ENCODE results near the gene PIKFYVE. TPM values are rescaled to one million over a fixed set of nuclear protein-coding genes. Genes with fewer than 3 reads are reported as not detected.

Gene PIKFYVE
- total and polyA plus RNA-seq, 10 of the 15 experiments (the other 5 are each of a cell fraction or from before 2014, with no cell fraction given) = 5.2 to 41.7 (median 19.6) TPM

- TF ChIP-seq, protein P1, sequence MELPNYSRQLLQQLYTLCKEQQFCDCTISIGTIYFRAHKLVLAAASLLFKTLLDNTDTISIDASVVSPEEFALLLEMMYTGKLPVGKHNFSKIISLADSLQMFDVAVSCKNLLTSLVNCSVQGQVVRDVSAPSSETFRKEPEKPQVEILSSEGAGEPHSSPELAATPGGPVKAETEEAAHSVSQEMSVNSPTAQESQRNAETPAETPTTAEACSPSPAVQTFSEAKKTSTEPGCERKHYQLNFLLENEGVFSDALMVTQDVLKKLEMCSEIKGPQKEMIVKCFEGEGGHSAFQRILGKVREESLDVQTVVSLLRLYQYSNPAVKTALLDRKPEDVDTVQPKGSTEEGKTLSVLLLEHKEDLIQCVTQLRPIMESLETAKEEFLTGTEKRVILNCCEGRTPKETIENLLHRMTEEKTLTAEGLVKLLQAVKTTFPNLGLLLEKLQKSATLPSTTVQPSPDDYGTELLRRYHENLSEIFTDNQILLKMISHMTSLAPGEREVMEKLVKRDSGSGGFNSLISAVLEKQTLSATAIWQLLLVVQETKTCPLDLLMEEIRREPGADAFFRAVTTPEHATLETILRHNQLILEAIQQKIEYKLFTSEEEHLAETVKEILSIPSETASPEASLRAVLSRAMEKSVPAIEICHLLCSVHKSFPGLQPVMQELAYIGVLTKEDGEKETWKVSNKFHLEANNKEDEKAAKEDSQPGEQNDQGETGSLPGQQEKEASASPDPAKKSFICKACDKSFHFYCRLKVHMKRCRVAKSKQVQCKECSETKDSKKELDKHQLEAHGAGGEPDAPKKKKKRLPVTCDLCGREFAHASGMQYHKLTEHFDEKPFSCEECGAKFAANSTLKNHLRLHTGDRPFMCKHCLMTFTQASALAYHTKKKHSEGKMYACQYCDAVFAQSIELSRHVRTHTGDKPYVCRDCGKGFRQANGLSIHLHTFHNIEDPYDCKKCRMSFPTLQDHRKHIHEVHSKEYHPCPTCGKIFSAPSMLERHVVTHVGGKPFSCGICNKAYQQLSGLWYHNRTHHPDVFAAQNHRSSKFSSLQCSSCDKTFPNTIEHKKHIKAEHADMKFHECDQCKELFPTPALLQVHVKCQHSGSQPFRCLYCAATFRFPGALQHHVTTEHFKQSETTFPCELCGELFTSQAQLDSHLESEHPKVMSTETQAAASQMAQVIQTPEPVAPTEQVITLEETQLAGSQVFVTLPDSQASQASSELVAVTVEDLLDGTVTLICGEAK (IDR thresholded peaks at IDR 0.05; ENCODE audit: borderline replicate concordance) = no peak
- TF ChIP-seq CBFB (IDR thresholded peaks at IDR 0.05; ENCODE audit: low read depth) (no peak; the same call in 1 of the 2 replicates), CEBPB (IDR thresholded peaks at IDR 0.05; ENCODE audit: borderline replicate concordance in 1 of 2, low read depth in 2 of 2, low read length in 2 of 2) (peak in 1 of 2 experiments; percentile 42; a peak in 1 of 4 replicates), MYC (IDR thresholded peaks at IDR 0.05; ENCODE audit: insufficient read depth, insufficient read length, insufficient replicate concordance, low read length, severe bottlenecking) (no peak), SUZ12 (IDR thresholded peaks at IDR 0.05; ENCODE audit: unreplicated experiment) (no peak), ZNF217 (IDR thresholded peaks at IDR 0.05) (no peak), SP1 (IDR thresholded peaks at IDR 0.05; ENCODE audit: low read depth, low read length) (no peak), EED (IDR thresholded peaks at IDR 0.05; ENCODE audit: low read depth) (peak; percentile 76), NFXL1 (IDR thresholded peaks at IDR 0.05; ENCODE audit: borderline replicate concordance) (no peak), MAX (IDR thresholded peaks at IDR 0.05; ENCODE audit: low read depth, low read length) (no peak), TCF12 (IDR thresholded peaks at IDR 0.05; ENCODE audit: low read depth, low read length) (peak; percentile 47; the same call in 1 of the 2 replicates), HCFC1 (IDR thresholded peaks at IDR 0.05; ENCODE audit: low read length) (no peak), LARP7 (IDR thresholded peaks at IDR 0.05) (0 out of 2 replicates have a peak, but pooled peaks have one; percentile 19), NFIC (IDR thresholded peaks at IDR 0.05; ENCODE audit: low read depth, low read length) (no peak), CTCF (IDR thresholded peaks at IDR 0.05 in 2 of 3, conservative IDR thresholded peaks at IDR 0.05 in 1 of 3; ENCODE audit: control insufficient read depth in 2 of 3, extremely low read depth in 1 of 3, insufficient read depth in 1 of 3, low read depth in 3 of 3, low read length in 3 of 3) (peak; percentile 79 to 91 (median 81)), YBX1 (IDR thresholded peaks at IDR 0.05) (no peak), RB1 (IDR thresholded peaks at IDR 0.05; ENCODE audit: borderline replicate concordance) (no peak), YY1 (IDR thresholded peaks at IDR 0.05; ENCODE audit: low read depth, low read length) (peak; percentile 57; the same call in 1 of the 2 replicates), SREBF2 (IDR thresholded peaks at IDR 0.05; ENCODE audit: low read length) (no peak), FOXK2 (IDR thresholded peaks at IDR 0.05) (no peak), BACH1 (IDR thresholded peaks at IDR 0.05; ENCODE audit: borderline replicate concordance) (no peak), MLLT1 (IDR thresholded peaks at IDR 0.05) (peak; percentile 67; the same call in 1 of the 2 replicates), RUNX3 (IDR thresholded peaks at IDR 0.05; ENCODE audit: low read length) (peak; percentile 43)
Observed at GRCh38 chr2:208254118-208254870, 11.8 kb upstream of the PIKFYVE start (continued).

All from GM12878 (cell line).